Heart left ventricle (tissue), 13 donors: ENCODE data around the gene NPAS2.

ENCODE experiments used
- CTCF ChIP-seq, 12 donors: fragments of 200-600 bp; sonication (generic) in 4 of 12; IDR thresholded peaks; one replicate each; pipeline versions ENCODE4 v1.5.0 to v1.8.0; 2018 to 2022; ENCODE audit warnings: antibody characterized with exemption in 12 of 12, mild to moderate bottlenecking in 5 of 12
- POLR2A ChIP-seq, 2 donors: fragments of 450-650 bp; IDR thresholded peaks; one replicate each; pipeline ENCODE4 v1.6.1; 2017; ENCODE audit warnings: antibody characterized with exemption in 2 of 2, mild to moderate bottlenecking in 2 of 2, moderate library complexity in 2 of 2
- donor health status: ischemic (EF 13 %, LVEDD 7.1; RV severe dilation, severe dysfunction).
- donor health status: DM: no; HTN: yes; CAD: no.
- donor health status: DM: no; HTN: no; CAD: no.
- donor health status: ischemic (EF 25% LVEDD 6.9; RV normal size, moderate dysfunction).
- donor health status: ischemic (EF 25% LVEDD 5.7; RV mildly dilated, moderate dysfunction).
- donor health status: ischemic (EF 35%, LVEDD 5.7; RV mildly dilated, moderate dysfunction).
- donor health status: nonischemic (EF 11% LVEDD 7.7; RV severe dilation, severe dysfunction).
- donor health status: DM: yes; HTN: yes; CAD: no.
- donor health status: PGD.
- donor health status: ischemic (EF 29% LVEDD 5.4; RV normal size, mild dysfunction).
- donor health status: nonischemic (EF 23%, LVEDD 6.1; RV moderate dilation, normal function).

DNA sequence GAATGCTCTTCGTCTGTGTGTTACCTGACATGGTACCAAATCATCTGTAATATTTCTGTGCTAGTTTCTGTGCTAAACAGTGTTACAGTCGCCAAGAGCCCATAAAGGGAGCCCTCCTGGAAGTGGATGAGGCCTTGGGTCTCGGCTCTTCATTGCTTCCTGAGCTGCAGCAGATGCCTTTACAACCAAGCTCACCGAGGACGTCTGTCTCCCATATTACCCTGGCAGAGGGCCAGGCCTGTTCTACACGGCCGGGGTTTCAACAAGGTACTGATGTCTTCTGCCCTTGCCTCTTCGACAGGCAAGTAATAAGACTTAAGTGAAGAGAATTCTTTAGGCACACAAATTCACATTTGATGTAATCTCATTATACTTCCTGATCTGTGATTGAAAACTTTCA is 199.0 kb downstream of the NPAS2 start:
- TF ChIP-seq CTCF (IDR thresholded peaks at IDR 0.05) (no peak), POLR2A (IDR thresholded peaks at IDR 0.05) (no peak)
